ENCODE data around the gene CACNA2D3.

- TF ChIP-seq CTCF (IDR thresholded peaks at IDR 0.05; ENCODE audit: poor library complexity) (no peak), EZH2 (IDR thresholded peaks at IDR 0.05; ENCODE audit: borderline replicate concordance) (no peak), EZH2phosphoT487 (IDR thresholded peaks at IDR 0.05; ENCODE audit: low read depth, severe bottlenecking, unreplicated experiment) (no peak)
Measured at GRCh38 chr3:54963641-54964040, 841.3 kb downstream of the CACNA2D3 start.

Data from hepatocyte (in vitro differentiated cells).